ENCODE measurements around the gene MDC1. TPM values are rescaled to one million over a fixed set of nuclear protein-coding genes. Genes with fewer than 3 reads are reported as not detected.
"Not testable (repeated sequence)": the region's sequence is repeated elsewhere in the genome, so short reads cannot be mapped to it uniquely, and the experiment has no call there.

Gene MDC1
- total RNA-seq, 2 experiments from 2014 or later = 50.2 to 52.2 TPM

- peaks cover 61% of the 10 kb centered on the region for H3K36me3 Mint-ChIP-seq
- H3K9me3 Mint-ChIP-seq = no peaks in the 10 kb centered on the region
- DNase-seq (no peak), ATAC-seq (ENCODE audit: low read depth) (no peak)
- H3K27ac Mint-ChIP-seq = peak overlapping the region; percentile 42
- POLR2A ChIA-PET = interaction anchor here (0.9 to 11.0 kb wide), 7 partner anchors 9 to 112 kb away, joined by 3 to 512 read pairs (median 4); partner anchors contain the start of gene DHX16
- peaks cover 38% of the 10 kb centered on the region for H3K4me1 Mint-ChIP-seq
- H3K27me3 Mint-ChIP-seq = no peaks in the 10 kb centered on the region
- peak overlapping the region; percentile 91 for H3K4me3 Mint-ChIP-seq
These were observed 8.0 kb upstream of the MDC1 start for GRCh38 chr6:30724906-30725667.

GRCh38 chr6:30723843-30724741 is 7.0 kb upstream of the MDC1 start:
- H3K4me3 Mint-ChIP-seq = peak overlapping the region; percentile 91
- not testable (repeated sequence) for DNase-seq; ATAC-seq (ENCODE audit: low read depth); H3K27me3 Mint-ChIP-seq; H3K9me3 Mint-ChIP-seq
- H3K4me1 Mint-ChIP-seq = peaks cover 40% of the 10 kb centered on the region
- POLR2A ChIA-PET = interaction anchor here (0.9 to 11.0 kb wide), 8 partner anchors 10 to 111 kb away, joined by 3 to 512 read pairs (median 4); partner anchors contain the start of gene DHX16
- H3K36me3 Mint-ChIP-seq = peaks cover 60% of the 10 kb centered on the region
- peak overlapping the region; percentile 57 for H3K27ac Mint-ChIP-seq

GRCh38 chr6:30723159-30723842 is 6.2 kb upstream of the MDC1 start:
- Mint-ChIP-seq H3K4me3 (peak overlapping the region; percentile 91), H3K27ac (peak overlapping the region; percentile 93), H3K4me1 (peaks cover 48% of the 10 kb centered on the region), H3K36me3 (peaks cover 60% of the 10 kb centered on the region)
- not testable (repeated sequence) for DNase-seq; H3K27me3 Mint-ChIP-seq; ATAC-seq (ENCODE audit: low read depth); H3K9me3 Mint-ChIP-seq
- POLR2A ChIA-PET = interaction anchor here (0.7 to 11.0 kb wide), 8 partner anchors 7 to 108 kb away, joined by 3 to 512 read pairs (median 7); partner anchors contain the start of gene DHX16

- POLR2A ChIA-PET = interaction anchor here (0.7 to 11.0 kb wide), 10 partner anchors 8 to 109 kb away, joined by 3 to 512 read pairs (median 8); partner anchors contain the start of genes DHX16, MRPS18B, NRM and PPP1R10
- peak overlapping the region; percentile 91 for H3K4me3 Mint-ChIP-seq
- H3K27ac Mint-ChIP-seq = peak overlapping the region; percentile 93
- H3K36me3 Mint-ChIP-seq = peaks cover 57% of the 10 kb centered on the region
- no peak for ATAC-seq (ENCODE audit: low read depth)
- H3K9me3 Mint-ChIP-seq = no peaks in the 10 kb centered on the region
- H3K4me1 Mint-ChIP-seq = peaks cover 46% of the 10 kb centered on the region
- DNase-seq = peak; percentile 87
- H3K27me3 Mint-ChIP-seq = no peaks in the 10 kb centered on the region
These were observed 5.4 kb upstream of the MDC1 start for GRCh38 chr6:30722280-30723112.

GRCh38 chr6:30722025-30722279 is 4.9 kb upstream of the MDC1 start:
- ATAC-seq (ENCODE audit: low read depth); H3K27me3 Mint-ChIP-seq; H3K9me3 Mint-ChIP-seq: not testable (repeated sequence)
- Mint-ChIP-seq H3K4me1 (peaks cover 47% of the 10 kb centered on the region), H3K27ac (peak overlapping the region; percentile 93), H3K36me3 (peaks cover 58% of the 10 kb centered on the region), H3K4me3 (peak overlapping the region; percentile 91)
- DNase-seq = peak; percentile 43
- POLR2A ChIA-PET = interaction anchor here (0.6 to 11.0 kb wide), 12 partner anchors 9 to 183 kb away, joined by 3 to 512 read pairs (median 6); partner anchors contain the start of genes DHX16, GNL1, MRPS18B and NRM

- Mint-ChIP-seq H3K4me1 (peaks cover 47% of the 10 kb centered on the region), H3K36me3 (peaks cover 58% of the 10 kb centered on the region)
- POLR2A ChIA-PET = interaction anchor here (0.5 to 11.0 kb wide), 15 partner anchors 9 to 182 kb away, joined by 3 to 512 read pairs (median 6); partner anchors contain the start of genes DHX16, GNL1, IER3 and MRPS18B
These were observed 4.3 kb upstream of the MDC1 start for GRCh38 chr6:30721198-30722024.

GRCh38 chr6:30720738-30721197 is 3.7 kb upstream of the MDC1 start:
- Mint-ChIP-seq H3K27ac (peak overlapping the region; percentile 93), H3K4me3 (peak overlapping the region; percentile 91), H3K4me1 (peaks cover 50% of the 10 kb centered on the region), H3K36me3 (peaks cover 62% of the 10 kb centered on the region), H3K27me3 (no peaks in the 10 kb centered on the region), H3K9me3 (no peaks in the 10 kb centered on the region)
- ATAC-seq (ENCODE audit: low read depth) (no peak), DNase-seq (peak; percentile 75)
- POLR2A ChIA-PET = interaction anchor here (0.5 to 11.0 kb wide), 14 partner anchors 9 to 182 kb away, joined by 3 to 512 read pairs (median 6); partner anchors contain the start of genes DHX16, GNL1, IER3 and MRPS18B

More at GRCh38 chr6:30721198-30722024, 4.3 kb upstream of the MDC1 start:
- peak overlapping the region; percentile 93 for H3K27ac Mint-ChIP-seq
- H3K9me3 Mint-ChIP-seq = no peaks in the 10 kb centered on the region
- ATAC-seq (ENCODE audit: low read depth) (peak; percentile 13), DNase-seq (peak; percentile 99)
- peak overlapping the region; percentile 91 for H3K4me3 Mint-ChIP-seq
- H3K27me3 Mint-ChIP-seq = no peaks in the 10 kb centered on the region

- Mint-ChIP-seq H3K27ac (peak within 1 kb of the TSS; percentile 93), H3K4me1 (peaks cover 48% of the 10 kb centered on the region), H3K4me3 (peak within 1 kb of the TSS; percentile 91), H3K9me3 (no peaks in the 10 kb centered on the region), H3K36me3 (peaks cover 64% of the 10 kb centered on the region), H3K27me3 (no peaks in the 10 kb centered on the region)
- POLR2A ChIA-PET = interaction anchor here (0.5 to 11.0 kb wide), 13 partner anchors 8 to 119 kb away, joined by 3 to 512 read pairs (median 6); partner anchors contain the start of genes DHX16, IER3, MRPS18B and NRM
- DNase-seq (peak; percentile 95), ATAC-seq (ENCODE audit: low read depth) (peak; percentile 70)
These were observed 3.0 kb upstream of the MDC1 start, which contains the start of gene TUBB for GRCh38 chr6:30719791-30720737. TUBB (plus strand) TSS chr6:30720352; CDS start chr6:30720507, 155 bp downstream.

GRCh38 chr6:30719356-30719755 is 2.3 kb upstream of the MDC1 start:
- DNase-seq (no peak), ATAC-seq (ENCODE audit: low read depth) (no peak)
- Mint-ChIP-seq H3K4me1 (peaks cover 46% of the 10 kb centered on the region), H3K36me3 (peaks cover 62% of the 10 kb centered on the region), H3K27me3 (no peaks in the 10 kb centered on the region), H3K4me3 (peak overlapping the region; percentile 91), H3K27ac (peak overlapping the region; percentile 93), H3K9me3 (no peaks in the 10 kb centered on the region)
- POLR2A ChIA-PET = interaction anchor here (1.2 to 11.0 kb wide), 7 partner anchors 11 to 106 kb away, joined by 3 to 512 read pairs (median 11); partner anchors contain the start of genes DHX16, MRPS18B, NRM and PPP1R10

All from activated naive CD8-positive, alpha-beta T cell treated with anti-CD3 and anti-CD28 coated beads, Interleukin-2, amount 10 ng/mL, durations not matched to agents 7 days and 5 days (primary cell).